Lung microvascular endothelial cell (primary cell): ENCODE results near the gene GJA10. TPM values are rescaled to one million over a fixed set of nuclear protein-coding genes. Genes with fewer than 3 reads are reported as not detected.

Experiments
- DNase-seq, 2 donors: peaks; one replicate each; pipeline versions ENCODE4 v3.0.0 to v3.0.0-alpha.2; 2010; ENCODE audit warnings: low read depth in 2 of 2
- total RNA-seq: library from RNA; depleted of rRNA; stranded (reverse); fragments of >200 nt; gene quantifications from 2 replicates; pipeline ENCODE4 v1.2.1, GENCODE V29; 2014

Gene GJA10
- total RNA-seq, 1 donor from 2014 or later: not detected

DNA sequence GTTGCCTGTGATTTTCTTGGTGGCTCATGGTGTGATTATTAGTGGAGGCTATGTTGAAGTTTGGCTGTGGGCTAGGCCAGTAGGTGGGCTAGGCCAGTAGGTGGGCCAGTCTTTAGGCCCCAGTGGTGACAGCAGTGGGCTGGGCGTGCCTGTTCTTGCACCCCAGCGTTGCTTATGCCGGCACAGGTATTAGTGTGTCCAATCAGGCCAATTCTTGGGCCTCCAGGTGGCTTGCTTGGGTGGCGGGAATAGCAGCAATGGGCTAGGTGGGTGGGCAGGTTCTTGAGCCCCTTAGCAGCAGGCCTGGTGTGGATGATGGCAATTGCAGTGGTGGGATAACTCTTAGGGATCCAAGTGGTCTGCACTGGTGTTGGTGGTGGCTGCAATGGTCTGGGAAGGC is 22.9 kb downstream of the GJA10 start:
- DNase-seq: no peak

DNA sequence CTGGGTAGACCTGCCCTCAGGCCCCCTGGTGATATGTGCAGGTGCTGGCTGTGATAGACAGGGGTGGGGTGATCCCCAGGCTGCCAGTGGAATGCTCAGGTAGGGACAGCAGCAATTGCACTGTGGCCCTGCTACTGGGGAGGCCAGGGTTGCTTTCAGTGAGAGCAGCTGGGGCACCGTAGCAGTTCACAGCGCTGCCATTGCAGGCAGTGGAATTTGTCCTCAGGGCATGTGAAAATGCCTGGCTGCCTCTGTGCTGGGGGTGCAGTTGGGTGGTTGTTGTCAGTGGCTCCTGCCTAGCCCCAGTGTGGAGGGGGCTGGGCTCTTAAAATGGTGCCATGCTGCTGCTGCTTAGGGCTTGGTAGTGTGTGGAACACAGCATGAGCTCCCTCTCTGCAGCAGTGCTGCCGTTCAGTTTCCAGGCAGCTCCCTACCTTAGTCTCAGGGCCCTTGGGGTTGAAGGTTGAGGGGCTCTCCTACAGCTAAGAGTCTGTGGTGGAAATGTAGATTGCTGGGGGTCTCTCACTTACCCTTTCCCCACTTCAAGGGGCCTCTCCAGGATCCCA is 23.6 kb downstream of the GJA10 start:
- DNase-seq: no peak

DNA sequence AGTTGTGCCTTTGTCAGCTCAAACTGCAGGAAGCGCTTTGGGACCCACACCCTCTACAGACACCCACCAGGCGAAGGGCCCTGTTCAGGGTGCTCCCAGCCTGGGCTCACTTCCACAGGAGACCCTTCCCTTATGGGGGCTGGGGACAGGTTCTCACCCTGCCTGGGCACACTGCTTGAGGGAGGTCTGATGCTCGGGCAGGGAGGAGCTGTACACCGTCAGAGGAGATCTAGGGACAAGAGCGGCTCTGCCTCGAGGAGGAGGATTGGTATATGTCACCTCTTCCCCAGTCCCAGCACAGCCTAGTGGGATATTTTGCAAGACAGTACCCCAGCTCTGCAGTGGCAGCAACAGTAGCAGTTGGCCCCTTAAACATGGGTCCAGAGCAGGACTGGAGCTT is 26.9 kb downstream of the GJA10 start:
- DNase-seq: no peak

DNA sequence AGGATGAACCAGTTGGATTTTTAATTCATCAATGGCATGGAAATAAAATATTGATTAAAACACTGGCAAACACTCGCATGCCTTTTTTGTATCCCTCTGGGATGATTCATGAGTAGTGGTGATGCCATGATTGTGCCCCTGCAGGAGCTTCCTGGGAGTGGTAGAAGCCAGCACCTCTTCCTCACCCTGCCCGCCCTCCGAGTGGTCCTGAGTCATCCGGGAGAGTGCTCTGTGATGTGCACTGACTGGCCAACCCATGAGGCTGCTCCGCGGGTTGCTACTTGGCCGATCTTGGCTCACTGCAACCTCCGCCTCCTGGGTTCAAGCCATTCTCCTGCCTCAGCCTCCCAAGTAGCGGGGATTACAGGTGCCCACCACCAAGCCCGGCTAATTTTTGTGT is 27.4 kb downstream of the GJA10 start:
- DNase-seq: no peak

DNA sequence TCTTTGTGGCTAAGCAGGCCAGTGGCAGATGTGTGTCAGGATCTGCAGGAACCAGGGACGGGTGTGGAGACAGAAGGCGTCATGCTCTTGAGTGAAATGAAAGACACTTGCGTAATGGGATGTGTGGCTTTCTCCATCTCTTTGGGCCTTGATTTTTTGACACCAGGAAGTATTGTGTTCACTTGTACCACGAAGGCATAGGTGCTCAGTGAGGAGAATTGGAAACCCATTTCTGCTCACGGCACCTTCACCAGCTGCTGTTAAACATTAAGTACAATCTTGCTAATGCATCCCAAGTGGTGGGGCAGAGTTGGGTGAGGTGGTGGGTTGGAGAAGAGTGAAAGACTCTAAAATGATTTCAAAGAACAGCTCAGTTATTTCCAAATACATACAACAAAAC is 30.0 kb downstream of the GJA10 start:
- DNase-seq: no peak

DNA sequence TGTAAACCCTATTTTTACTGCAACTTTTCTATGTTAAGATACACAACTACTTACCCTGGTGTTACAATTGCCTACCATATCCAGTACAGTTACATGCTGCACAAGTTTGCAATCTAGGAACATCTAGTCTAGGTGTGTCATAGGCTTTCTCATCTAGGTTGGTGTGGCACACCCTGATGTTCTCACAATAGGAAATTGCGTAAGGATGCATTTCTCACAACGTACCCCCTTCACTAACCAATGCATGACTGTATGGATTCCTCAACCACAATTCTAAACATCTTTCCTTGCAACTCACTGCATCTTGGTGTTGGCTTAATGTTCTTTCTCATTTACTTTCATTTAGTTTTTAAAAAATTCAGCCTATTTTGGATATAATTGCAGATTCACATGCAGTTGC is 31.6 kb downstream of the GJA10 start:
- DNase-seq: no peak

DNA sequence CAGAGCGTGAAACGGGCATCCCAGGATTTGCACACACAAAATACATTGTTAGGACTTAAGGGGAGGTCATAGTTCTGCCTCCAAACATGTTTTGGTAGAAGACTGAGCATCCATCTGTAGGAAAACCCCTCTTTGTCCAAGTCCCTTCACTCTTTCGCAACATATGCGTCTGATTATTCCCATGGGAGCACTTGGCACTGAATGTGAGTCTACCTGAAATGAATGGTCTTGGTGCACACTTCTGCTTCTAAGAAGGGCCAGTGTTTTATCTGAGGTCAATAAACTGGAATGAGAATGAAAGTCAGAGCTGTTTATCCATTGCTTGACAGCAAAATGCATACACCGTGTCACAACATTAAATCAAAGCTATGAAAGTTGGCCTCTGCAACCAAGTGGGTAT is 33.0 kb downstream of the GJA10 start:
- DNase-seq: no peak

DNA sequence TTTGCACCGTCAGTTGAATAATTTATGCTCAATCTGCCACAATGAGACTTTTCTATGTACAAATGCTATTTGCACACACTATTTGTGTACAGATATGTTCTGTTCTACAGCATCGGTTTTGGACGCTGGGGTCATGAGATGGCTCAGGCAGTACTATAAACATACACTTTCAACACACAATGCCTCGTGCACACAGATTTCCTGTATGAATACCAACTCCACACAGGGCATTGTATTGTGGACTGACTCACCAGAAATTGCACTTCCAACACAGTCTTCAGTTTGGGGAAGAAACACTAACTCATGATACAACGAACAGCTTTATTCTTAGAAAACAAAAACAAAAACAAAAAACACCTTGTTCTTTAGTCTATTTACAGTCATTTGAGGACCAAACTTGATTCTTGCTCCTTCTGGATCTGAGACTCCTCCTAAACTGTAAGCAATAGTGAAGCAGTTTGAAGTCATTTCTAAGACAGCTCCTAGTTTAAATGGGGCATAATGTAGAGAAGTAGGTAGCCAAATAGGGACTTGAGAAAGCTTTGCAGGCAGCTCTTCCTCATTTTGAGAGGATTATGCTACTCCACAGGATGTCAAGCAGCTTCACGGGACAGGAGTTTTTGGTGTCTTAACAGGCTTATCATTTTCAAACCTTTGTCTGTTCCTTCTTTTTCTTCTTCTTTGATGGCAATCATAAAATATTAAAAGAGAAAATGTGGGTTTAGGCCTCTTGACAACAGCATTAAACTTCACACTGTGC is 33.7 kb downstream of the GJA10 start:
- peak; percentile 78 to 86 for DNase-seq

DNA sequence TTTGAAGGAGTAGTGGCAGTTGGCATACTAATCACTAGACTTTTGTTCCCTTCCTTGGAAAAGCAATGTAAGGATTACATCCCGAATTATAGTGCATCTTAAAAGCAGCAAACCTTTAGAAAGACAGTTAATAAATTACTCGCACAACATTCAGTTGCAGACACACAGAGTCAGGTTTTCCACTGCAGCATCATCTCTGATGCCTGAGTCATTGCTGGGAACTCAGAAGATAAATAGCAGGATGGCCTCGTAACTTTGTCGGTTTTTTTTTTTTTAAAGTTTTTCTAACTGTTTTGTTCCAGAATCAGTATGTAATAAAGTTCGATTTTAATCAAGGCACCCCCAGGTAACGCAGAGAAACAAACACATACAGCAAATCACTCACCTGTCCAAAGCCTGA is 34.3 kb downstream of the GJA10 start:
- peak; percentile 37 to 44 for DNase-seq

DNA sequence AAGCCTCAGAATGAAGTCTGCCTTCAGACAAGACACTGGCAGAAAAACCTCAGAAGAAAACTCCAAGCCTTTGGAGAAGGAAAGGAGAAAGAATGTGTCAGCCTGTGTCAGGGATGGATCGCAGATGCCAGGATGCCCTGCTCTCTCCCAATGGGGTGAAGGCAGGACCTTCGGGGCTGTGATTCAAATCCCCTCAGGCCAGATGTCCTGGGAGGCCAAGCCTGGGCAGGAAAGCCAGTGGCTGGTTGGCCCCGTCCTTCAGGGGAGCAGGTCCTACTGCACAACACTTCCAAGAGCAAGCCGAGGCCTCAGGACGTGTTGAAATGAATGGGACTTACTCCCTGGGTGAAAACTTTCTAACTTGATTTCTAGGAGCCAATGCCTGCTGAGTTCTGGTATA is 36.5 kb downstream of the GJA10 start:
- DNase-seq: no peak

DNA sequence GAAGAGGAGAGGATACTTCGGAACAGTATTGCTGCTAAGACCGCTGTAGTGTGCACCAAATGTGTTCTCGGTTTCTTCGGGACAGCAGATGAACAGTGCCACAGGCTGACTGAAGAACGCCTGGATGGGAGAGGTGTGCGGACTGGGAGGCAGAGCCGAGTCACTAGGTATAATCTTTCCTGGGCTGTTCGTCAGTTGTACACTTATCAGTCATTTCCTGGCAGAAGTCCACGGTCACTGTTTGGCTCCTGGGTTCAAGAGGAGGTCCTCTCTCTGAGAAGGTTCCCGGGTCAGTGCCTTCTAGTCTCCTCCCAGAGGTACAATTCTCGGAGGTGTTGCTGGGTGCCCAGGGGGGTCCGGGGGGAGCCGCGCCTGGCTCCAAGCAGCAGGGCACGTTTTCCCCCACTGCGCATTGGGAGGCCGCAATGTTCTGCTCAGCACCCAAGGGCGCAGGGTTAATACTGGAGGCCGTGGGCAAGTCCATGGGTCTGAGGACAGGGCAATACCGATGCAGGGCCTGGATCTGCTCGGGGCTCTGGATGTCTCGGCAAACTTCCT is 38.1 kb downstream of the GJA10 start:
- no peak for DNase-seq

DNA sequence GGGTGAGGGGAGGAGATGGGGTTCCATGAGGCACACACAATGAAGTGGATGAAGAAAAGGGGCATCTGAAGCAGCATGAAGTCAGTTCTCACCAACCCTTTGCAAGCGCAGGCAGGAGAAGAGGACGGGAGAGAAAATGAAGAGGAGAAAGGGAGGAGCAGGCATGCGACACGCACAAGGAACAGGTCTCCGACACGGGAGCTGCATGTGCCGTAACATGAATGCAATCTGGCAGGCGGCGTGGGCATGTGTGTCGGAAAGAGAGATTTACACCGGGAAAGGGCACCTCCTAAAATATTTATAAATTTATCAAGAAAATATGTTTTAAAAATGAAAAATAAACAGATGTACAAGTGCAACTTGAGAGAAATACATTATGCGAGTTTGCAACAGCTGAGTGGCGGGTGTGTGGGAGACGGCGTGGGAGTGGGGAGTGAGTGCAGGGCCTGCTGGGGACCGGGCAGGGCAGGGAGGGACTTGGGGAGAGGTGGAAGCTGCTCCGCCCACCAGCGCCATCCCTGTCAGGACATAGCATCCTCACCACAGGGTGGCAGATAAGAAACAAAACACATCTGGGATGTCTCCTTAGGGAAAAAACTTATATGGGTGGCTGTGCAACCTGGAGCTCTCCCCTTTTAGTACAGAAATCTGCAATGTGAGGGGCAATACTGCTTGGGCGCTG is 40.6 kb downstream of the GJA10 start:
- DNase-seq: no peak

DNA sequence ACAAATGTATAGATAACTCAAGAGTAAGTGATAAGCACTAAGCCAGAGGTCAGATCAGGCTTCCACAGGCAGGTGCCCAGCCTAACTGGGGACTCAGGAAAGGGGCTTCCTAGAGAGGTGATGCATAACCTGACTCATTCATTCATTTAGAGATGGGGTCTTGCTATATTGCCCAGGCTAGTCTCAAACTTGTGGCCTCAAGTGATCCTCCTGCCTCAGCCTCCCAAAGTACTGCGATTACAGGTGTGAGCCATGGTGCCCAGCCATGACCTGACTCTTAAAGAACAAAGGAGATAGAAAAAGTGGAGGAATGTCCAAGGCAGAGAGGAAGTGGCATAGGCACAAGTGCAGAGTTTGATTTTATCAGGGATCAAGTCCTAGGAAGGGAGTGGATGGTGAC is 41.9 kb downstream of the GJA10 start:
- no peak for DNase-seq

DNA sequence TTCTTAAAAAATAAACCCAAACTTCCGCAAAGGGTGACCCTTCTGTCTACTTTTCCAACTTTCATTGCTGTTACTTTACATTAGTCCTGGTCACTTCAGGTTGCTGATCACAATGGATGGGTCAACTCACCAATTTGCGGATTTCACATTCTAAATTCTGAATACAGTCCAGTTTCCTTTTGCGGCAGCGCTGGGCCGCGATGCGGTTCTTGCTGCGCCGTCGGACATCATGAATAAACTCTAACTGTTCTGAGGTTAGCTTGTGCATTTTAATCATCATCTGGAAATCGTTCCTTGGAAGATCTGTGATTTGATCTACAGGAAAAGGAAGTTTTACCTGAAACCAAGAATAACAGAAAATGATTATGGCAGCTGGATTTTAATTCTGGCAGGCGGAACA is 43.7 kb downstream of the GJA10 start:
- DNase-seq: no peak

DNA sequence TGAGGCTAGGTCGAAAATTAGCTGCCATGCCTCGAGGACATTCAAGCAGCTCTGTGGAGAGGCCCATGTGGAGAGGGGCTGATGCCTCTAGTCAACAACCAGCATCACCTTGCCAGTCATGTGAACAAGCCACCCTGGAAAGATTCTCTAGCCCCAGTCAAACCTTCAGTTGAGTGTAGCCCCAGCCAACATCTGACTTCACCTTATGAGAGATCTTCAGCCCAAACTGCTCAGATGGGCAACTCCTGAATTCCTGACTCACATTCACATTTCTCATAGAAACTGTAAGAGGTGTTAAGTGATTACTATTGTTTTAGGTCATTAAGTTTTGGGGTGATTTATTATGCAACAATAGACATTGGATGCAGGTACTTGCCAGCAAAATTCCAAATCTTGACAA is 44.9 kb downstream of the GJA10 start:
- no peak for DNase-seq

DNA sequence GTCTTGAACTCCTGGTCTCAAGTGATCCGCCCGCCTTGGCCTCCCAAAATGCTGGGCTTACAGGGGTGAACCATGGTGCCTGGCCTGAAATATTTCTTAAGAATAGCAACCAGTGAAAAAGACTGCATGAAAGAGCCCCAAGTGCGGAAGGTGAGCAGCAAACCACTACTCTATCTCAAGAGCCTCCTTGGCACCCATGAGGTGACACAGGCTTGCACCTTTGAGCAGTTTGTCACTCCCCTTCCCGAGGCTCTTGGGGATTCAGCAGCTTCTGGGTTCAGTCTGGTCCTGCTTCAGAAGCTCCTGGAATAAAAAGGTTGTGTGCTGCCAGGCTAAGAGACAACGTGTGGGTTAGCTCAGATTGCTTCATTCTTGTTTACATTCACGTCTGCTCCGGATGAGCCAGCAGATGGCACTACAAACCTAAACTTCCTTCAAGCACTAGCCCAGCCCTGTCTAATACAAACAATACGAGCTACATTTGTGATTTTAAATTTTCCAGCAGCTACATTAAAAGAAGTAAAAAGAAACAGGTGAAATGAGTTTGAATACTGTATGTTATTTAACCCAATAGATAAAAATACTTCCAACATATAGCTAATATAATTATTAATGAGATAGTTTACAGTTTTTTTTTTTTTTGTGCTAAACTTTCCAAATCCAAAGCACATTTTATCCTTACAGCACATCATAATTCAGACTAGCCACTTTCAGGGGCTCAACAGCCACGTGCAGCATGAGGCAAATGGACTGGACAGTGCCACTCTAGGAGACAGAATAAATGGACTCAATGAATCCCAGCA is 46.2 kb downstream of the GJA10 start:
- peak; percentile 80 to 91 for DNase-seq

DNA sequence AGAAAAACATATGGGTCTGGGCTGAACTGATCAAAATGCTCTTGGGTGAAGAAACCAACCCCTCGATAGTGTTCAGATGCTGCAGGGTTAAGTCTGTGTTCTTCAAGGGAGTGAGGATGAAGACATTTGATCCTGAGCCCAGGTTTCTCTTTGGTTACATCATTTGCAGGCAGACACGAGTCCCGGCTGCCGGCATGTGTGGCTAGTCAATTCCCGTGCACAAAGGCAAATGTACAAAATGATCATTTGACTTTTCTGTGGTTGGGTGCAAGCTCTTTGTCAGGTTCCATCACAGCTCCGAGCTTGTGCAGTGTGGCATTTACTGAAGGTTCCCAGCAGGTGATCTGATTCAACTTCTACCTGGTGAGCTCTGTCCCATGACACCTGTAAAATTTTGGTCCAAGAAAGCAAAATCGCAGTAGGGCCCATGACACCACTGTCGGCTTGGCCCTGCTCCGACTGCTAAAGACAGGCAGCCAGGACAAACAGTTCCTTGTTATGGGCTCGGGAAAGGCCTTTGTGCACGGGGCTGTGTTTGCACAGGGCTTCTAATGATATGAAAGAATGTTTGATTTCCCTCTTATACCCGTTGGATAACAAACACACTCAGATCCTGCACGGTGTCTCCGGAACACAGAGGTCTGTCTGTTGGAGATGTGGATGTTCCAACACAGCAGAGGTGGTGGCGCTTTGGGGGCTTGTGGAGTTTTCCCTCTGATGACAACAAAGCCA is 46.9 kb downstream of the GJA10 start:
- peak in 1 of 2 donors; percentile 14 for DNase-seq

DNA sequence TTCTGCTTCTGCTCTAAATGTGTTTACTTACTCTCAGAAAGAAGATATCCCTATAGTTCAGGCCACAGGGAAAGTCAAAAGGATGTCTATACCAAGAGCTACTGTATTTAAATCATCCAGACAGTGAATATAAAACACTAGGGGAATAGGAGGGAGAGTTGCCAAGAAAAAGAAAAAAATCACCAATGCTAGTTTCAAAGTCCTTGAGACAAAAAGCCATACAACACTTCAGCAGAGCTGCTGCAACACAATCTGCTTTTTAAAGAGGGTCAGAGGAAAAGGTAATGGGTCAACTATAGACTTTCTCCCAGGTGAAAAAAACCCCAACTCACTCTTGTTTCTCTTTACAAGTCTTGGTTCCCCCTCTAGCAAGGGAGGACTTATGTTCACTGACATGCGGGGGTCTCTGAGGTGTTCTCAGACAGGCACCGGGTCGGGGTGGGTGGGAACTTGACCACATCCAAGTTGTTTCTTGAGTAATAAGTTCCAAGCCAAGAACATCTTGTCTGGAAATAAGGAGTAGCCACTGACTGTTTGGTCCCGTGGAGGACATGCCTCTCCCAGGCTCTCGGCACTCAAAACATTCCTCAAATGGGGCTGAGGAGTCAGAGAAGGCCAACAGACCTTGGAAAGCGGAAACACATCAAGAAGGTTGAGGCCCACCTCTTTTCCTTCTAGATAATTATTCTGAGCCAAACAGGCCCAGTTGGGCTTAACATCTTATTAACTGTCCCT is 47.7 kb downstream of the GJA10 start:
- no peak for DNase-seq

DNA sequence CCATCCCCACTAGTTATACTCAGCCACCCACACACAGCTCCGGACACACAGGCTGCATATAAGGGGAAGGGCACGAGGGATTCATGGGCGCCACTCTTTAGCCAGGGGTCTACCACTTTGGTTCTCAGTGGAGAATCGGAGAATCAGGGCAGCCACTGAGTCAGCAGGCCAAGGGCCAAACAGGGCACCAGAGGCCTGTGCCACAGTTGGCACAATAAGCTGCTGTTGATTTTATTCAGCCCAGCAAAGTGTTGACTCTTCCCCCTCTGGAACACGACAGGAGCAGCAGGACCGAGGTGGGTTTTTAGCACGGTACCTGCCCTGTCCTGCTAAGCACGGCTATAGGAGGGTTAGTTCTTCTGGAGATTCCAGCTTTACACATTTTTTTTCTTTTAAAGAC is 48.3 kb downstream of the GJA10 start:
- no peak for DNase-seq

DNA sequence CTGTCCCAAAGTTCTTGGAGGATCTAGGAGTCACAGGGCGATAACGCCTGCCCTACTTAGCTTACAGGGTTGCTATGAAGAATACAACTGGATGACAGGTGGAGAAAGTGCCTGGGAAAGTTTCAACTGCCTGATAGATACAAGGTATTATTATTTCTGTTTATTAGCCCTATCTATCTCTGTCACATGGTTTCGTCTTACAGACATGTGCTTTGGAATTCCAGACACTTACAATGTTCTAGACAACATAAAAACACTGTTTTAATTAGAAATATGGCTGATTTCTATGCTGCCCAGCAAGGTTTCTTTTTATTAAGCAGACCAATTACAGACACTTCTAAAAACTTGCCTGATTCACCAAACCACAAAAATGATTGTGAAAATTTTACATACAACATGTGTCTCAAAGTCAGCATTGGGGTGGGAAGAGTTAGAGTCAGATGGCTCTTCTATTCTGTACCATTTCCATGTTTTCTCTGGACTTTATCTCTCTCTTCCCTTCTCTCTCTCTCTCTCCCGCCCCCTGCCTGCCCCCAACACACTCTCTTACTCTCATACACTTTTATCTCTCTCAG is 50.0 kb downstream of the GJA10 start:
- no peak for DNase-seq
